Bronchial epithelial cell (primary cell): ENCODE results near the gene PPP2R2C. TPM values are rescaled to one million over a fixed set of nuclear protein-coding genes. Genes with fewer than 3 reads are reported as not detected.

Experiments
- DNase-seq: peaks from one replicate; pipeline ENCODE4 v3.0.0-alpha.2; 2010; ENCODE audit warnings: low read depth
- FAIRE-seq: peaks from 2 replicates; lab custom pipeline; 2011; peaks lifted over from hg19 to GRCh38; lab: Jason Lieb, UNC
- H3K27me3 ChIP-seq: 2 replicates; pipeline ENCODE4 v1.5.1; 2011; ENCODE audit warnings: low read length; ENCODE audit not compliant: control insufficient read depth, insufficient read depth
- H3K36me3 ChIP-seq: 2 replicates; pipeline ENCODE4 v1.5.1; 2011; ENCODE audit warnings: low read length; ENCODE audit not compliant: control insufficient read depth, insufficient read depth
- H3K4me3 ChIP-seq: 2 replicates; pipeline ENCODE4 v1.5.1; 2011; ENCODE audit warnings: mild to moderate bottlenecking, low read depth, low read length, control low read depth
- CTCF ChIP-seq: IDR thresholded peaks from 2 replicates; pipeline ENCODE4 v1.5.1; 2011; ENCODE audit warnings: mild to moderate bottlenecking, moderate library complexity, low read length, control low read depth, inconsistent platforms; ENCODE audit not compliant: insufficient read depth, severe bottlenecking
- total RNA-seq: library from RNA; depleted of rRNA; stranded (reverse); fragments of >200 nt; gene quantifications from 2 replicates; pipeline ENCODE4 v1.2.1, GENCODE V29; 2014

PPP2R2C gene
- total RNA-seq, 1 donor from 2014 or later, result 1.1 TPM

- H3K36me3 ChIP-seq, result no peaks in the 10 kb centered on the region
- FAIRE-seq (no peak), DNase-seq (no peak)
- no peak overlapping the region for H3K4me3 ChIP-seq
- no peak for TF ChIP-seq CTCF
- no peaks in the 10 kb centered on the region for H3K27me3 ChIP-seq
Measured at GRCh38 chr4:6332669-6333050, 139.8 kb downstream of the PPP2R2C start.

GRCh38 chr4:6332042-6332668, 140.3 kb downstream of the PPP2R2C start:
- TF ChIP-seq CTCF, result peak; percentile 83
- H3K36me3 ChIP-seq, result no peaks in the 10 kb centered on the region
- FAIRE-seq (no peak), DNase-seq (no peak)
- H3K27me3 ChIP-seq, result no peaks in the 10 kb centered on the region
- no peak overlapping the region for H3K4me3 ChIP-seq

- TF ChIP-seq CTCF, result no peak
- FAIRE-seq (no peak), DNase-seq (no peak)
- no peaks in the 10 kb centered on the region for H3K36me3 ChIP-seq
- no peak overlapping the region for H3K4me3 ChIP-seq
- no peaks in the 10 kb centered on the region for H3K27me3 ChIP-seq
Measured at GRCh38 chr4:6331468-6331867, 140.9 kb downstream of the PPP2R2C start.

GRCh38 chr4:6331018-6331417, 141.4 kb downstream of the PPP2R2C start:
- DNase-seq, result no peak
- TF ChIP-seq CTCF, result peak; percentile 72
- Histone ChIP-seq H3K27me3 (no peaks in the 10 kb centered on the region), H3K36me3 (no peaks in the 10 kb centered on the region), H3K4me3 (no peak overlapping the region)
- no peak for FAIRE-seq

GRCh38 chr4:6330384-6330767, 142.0 kb downstream of the PPP2R2C start:
- no peak for TF ChIP-seq CTCF
- H3K36me3 ChIP-seq, result no peaks in the 10 kb centered on the region
- no peak overlapping the region for H3K4me3 ChIP-seq
- DNase-seq (no peak), FAIRE-seq (no peak)
- no peaks in the 10 kb centered on the region for H3K27me3 ChIP-seq
